NCI-H1092 treated with DMSO at 0.1 percent for 48 hours (cell line): ENCODE data around the gene ABTB2.
"Not testable (repeated sequence)": the region's sequence is repeated elsewhere in the genome, so short reads cannot be mapped to it uniquely, and the experiment has no call there.

Experiments used
- DNase-seq: peaks from one replicate; lab custom pipeline; 2025; lab: John Stamatoyannopoulos, UW

Gene ABTB2

DNA sequence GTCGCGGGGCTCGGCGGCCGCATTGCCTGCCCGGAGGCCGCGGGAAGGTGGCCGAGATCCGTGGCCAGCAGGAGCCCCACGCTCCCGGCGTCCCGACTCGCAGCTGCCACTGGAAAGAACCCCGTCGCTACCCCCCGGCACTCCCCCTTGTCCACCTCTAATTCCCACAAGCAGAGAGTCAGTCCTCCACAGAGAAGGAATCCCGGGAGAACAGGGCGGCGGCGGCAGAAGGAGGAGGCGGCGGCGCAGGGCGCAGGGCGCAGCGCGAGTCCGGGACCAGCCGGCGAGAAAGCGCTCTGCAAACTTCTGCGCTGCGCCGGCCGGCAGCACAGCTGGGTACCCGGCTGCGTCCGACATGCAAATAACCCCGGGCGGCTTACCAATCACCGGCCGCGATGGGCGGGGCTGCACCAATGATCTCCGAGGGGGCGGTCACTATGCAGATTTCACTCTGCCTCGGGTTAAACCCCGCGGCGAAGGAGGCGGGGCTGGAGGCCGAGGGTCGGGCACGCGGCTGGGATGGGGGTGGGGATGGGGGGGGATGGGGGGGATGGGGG lies at the start of gene ABTB2:
Gene ABTB2 (minus strand): TSS at position 310 of the 557 bp plus-strand sequence.
- peak; percentile 97 for DNase-seq

DNA sequence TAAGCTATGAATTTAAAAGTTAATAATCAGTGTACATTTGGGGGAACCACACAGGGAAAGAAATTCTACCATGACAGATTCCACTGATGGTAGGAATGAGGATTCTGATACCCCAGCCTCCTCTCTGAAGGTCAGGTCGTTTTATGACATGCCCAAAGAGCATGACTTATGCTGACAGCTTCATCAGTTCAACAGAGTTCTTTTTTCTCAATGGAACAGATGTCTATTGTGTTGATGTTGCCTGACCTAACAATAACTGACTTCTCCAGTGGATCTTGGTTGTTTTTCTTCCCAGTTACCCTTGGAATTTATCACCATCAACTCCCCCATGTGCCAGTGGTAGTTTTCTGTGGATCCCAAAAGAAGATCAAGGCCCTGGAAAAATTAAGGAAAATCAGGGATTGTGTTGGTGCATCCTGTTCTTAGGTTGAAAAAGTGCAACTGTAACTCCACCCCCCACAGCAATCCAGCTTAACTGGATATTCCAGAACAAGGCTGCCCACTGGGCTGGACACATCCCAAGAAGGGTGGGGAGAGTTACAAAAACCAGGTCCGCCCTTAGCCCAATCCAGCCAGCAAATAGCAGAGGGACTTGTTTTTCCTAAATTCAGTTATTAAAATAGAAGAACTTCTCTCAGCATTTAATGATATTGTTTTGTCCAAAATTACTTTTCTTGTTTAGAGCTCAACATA lies 49.5 kb upstream of the ABTB2 start:
- no peak for DNase-seq

DNA sequence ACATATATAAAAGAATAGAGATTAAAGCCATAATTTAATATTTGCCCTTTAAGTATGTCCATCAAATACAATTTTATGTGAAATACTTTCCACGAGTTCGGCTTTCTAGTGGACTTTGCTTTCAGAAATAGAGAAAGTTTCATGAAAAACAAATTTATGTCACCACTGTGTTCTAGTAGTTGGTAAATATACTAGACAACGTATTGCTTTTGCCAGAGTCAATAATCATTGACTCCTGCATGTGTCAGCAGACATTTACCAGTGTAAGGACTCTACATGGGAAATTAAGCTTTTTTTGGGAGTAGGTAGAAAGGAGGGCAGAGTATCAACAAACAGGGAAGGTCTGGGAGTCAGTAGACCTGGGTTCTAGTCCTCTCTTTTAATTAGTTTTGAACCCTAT lies 48.6 kb upstream of the ABTB2 start:
- no peak for DNase-seq

DNA sequence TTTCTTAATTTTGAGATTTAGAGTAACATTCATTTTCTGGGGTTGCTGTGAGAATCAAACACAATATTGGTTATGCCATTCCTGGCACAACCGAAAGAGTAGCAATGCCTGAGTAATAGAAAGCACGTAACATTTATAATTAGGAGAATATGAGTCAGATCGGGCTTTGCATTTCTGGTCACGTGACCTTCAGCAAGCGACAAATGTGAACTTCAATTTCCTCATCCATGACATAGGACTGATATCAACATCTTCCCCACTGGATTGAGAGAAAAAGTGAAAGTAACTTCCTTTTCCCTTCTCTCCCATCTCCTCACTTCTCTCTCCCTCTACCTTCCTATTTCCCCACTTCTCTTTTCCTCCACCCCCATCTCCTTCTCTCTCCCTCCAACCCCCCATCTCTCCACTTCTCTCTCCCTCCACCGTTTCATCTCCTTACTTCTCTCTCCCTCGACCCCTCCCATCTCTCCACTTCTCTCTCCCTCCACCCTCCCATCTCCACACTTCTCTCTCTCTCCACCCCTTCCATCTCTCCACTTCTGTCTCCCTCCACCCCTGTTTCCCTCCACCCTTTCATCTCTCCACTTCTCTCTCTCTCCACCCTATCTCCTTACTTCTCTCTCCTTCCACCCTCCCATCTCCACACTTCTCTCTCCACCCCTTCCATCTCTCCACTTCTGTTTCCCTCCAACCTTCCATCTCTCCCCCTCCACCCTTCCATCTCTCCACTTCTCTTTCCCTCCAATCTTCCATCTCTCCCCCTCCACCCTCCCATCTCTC lies 47.5 kb upstream of the ABTB2 start:
- no peak for DNase-seq

DNA sequence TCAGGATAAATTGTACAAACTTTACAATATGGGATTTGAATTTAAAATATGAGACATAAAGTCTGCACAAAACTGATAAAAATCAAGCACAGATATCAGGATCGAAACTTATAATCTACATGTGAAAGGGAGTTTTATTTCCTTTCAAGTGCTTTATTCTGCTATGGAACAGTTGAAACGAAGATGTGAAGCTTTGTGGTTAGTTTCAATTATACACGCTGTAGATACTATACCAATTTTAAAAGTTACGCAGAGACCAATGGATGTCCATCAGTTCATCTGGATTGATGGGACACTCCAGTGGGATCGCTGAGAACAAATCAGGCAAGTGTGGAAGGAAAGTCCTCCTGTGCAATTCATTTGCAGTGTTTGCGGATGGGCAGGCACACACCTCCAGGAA lies 46.5 kb upstream of the ABTB2 start:
- DNase-seq: no peak

DNA sequence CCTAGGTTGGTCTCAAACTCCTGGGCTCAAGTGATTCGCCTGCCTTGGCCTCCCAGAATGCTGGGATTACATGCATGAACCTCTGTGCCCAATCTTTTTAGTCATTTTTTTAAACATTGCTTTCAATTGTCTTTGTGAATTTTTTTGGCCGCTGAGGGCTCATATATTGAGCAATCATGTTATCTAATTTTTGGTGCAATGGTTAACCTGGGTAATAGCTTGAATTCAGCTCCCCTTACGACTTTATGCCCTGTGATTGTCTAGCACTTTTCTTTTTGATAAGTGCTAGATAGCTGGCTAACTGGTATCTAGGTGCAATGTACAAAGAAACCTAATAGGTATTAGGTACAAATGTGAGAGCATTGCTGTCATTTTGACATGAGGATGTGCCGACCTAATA lies 45.6 kb upstream of the ABTB2 start:
- no peak for DNase-seq

DNA sequence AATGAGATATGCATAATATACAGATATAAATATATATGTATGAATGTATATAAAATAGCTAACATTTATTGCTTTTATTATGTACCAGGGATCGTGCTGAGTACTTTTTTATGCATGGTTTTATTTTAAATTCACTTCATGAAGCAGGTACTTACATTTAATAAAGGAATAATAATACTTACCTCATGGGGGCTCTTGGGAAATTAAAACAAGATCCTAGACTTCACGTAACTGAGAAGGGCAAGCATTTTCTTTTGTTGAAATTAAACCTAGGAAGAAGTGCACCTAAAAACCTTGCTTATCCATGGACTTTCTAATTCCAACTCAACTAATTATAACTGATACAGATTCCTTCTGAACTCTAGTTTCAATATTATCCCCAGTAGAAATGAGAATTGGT lies 40.0 kb upstream of the ABTB2 start:
- DNase-seq: no peak

DNA sequence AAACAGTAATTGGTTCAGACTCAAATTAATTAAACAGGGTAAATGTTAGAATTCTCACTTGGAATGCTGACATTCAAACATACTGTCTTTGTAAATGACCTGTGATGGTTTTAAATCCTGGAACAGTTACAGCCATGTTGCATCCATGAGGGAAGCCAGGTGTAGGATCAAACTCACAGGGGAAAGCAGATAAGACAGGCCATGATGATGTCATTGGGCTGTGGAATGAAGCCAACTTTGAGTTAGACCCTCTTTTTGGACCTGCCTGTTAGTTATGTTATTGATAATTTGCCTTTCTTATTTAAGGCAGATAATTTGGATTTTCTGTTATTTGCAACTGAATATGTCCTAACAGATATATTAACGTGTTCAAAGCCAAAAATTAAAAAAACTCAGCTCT lies 39.3 kb upstream of the ABTB2 start:
- DNase-seq: no peak

DNA sequence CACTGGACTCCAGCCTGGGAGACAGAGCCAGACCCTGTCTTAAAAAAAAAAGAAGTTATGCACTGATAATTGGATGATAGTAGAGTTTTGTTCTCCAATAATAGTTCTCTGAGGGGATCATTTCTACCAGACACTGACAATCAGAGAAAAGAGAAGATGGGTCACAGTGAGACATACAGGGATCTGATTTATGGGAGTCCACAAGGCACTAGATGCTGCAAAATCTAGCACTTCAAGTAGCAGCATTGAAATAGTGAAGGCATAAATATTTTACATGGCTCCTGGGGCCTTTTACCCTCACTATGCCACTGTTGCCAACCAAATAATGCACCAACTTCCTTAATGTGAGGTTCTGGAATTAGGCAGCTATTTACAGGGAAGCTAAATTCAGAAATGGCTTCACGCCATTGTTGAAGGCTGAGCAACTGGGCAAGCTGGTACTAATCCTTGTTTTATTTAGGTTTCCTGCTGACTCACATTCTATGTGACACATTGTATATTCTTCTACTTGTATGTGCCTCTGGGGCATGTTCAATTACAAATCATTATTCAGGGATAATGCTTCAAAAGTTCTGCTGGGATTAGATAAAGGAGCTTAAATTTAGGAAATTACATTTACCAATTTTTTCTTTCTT lies 38.2 kb upstream of the ABTB2 start:
- DNase-seq: no peak

DNA sequence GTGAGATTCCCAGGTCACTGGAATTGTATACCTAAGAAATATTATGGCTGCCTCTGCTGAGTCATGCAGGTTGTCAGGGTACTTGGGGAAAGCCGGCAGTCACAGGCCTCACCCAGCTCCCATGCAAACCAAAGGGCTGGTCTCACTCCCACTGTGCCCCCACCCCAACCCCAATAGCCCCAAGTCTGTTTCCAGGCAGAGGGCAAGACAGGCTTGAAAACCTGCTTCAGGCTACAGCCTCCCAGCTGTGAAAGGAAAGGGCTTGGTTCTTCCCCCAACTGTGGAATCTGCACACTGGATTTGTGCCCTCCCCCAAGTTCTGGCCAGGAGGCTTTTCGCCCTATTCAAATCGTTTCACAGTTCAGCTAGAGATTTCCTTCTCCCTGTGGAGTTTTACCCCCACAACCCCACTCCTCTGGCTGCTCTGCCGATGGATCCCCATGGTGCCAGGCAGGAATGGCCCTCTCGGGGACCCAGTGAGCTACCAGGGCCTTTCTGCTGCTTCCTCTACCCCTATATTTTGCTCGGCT lies 37.0 kb upstream of the ABTB2 start:
- DNase-seq: no peak

DNA sequence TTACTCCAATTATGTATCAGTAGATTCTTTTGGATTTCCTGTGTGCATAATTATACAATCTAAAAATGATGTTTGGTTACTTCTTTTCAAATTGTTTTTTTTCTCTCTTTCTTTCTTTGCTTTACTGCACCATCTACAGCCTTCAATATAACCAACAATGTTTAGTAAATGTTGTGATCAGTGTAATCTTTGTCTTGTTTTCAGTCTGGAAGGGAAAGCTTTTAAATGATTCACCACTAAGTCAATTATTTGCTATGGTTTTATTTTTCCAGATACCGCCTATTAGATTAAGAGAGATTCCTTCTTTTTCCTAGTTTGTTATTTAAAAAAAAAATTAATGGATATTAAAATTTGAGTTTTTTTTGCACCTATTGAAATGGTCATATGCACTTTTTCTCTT lies 29.8 kb upstream of the ABTB2 start:
- DNase-seq: no peak

DNA sequence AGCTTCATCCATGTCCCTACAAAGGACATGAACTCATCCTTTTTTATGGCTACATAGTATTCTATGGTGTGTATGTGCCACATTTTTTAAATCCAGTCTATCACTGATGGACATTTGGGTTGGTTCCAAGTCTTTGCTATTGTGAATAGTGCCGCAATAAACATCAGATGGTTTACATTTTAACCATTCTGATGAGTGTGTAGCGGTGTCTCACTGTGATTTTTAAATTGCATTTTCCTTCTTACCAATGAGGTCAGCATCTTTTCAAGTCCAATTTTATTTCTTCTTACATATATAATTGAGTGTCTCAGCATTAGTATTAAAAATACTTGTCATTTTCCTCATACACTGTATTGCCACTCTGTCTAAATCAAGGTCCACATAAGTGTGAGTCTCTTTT lies 28.5 kb upstream of the ABTB2 start:
- not testable (repeated sequence) for DNase-seq

DNA sequence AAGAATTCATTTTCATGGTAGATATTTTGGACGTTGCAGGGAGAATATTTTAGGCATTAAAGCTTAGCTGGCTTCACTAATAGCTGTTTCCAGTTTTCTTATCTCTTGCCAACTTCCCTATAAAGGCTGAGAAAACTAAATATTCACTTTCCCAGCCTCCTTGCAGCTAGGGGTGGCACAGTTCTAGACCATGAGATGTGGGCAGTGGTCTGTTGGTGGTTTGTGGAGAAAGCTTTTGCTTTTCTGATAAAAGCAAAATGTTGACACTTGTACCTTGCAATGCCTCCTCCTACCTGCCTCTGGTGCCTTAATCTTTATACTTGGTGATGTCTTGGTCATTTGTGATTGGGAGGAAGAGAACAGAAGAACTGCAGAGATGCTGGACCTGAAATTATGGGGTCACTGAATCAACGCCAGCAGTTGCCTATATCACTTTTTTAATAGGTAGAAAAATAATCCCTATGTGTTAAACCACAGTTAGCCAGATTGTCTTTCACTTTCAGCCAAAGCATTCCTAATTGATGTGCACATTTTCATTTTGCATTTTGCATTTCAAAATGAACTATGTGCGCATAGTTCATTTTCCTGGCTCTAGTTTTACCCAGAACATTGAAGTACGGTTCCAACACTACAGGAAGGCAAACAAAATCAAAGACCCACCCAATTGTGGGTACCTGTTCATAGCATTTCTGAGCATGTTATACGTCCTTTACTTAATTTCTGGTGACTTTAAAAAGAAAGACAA lies 24.9 kb upstream of the ABTB2 start:
- no peak for DNase-seq

DNA sequence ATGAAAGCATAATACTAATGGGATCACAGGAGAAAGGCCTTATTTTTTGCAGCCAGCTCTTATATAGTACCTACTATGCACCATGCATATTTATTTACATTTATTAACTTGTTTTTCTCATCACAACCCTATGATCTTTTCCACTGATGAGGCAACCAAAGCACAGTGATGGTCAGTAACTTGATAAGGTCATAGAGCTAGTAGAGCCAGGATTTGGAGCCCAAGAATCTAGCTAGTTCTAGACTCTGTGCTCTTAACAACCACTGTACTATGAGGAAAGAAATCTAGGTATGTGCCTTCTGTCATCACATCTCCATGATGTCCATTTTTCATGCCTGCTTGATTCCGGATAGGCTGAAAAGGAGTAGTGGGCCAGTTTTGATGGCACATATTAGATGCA lies 24.0 kb upstream of the ABTB2 start:
- no peak for DNase-seq

DNA sequence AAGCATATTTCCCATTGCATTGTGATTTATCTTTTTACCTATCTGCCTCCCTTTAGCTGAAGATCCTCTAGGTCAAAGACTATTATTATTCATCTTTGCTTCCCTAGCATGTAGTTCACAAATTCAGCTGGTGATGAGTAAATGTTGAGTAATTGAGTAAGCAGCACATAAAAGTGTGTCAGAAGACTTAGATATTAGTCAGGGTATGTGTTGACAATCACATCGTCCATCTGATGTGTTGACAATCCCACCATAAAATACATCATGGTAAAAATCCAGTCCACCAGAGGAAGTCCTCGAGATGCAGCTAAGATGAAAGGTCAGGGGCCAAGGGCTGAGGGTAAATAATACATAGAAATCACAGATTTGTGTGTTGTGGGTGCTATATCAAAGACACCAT lies 22.9 kb upstream of the ABTB2 start:
- DNase-seq: no peak

DNA sequence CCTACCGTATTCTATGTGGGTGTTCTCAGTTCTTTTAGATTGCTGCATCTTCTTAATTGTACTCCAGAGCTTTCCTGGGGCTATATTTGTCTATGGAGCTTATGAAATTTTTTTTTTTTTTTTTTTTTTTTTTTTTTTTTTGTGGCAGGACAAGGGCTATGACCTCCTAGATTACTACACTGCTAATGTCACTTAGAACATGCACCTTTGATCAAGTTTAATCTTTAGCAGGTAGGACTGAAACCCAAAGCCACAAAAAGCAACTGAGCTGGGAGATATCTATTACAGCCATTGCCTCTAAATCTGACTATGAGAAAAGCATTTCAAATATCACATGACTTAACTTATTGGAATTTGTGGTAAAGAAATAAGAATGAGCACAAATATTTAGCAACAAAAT lies 21.7 kb upstream of the ABTB2 start:
- DNase-seq: no peak

DNA sequence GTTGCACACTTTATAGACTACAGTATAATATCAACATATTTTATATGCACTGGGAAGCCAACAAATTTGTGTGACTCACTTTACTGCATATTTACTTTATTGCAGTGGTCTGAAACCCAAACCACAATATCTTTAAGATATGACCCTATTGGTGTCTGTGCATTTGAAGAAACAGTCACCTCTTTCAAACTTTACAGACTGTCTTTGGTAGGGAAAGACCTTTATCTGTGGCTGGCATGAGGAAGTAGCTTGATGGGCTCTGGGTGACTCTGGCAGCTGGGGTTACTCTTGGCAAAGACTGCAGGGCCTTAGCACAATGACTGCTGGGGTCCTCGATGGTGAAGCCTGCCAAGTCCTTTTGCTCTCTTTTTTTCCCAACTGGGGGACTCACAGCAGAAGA lies 21.3 kb upstream of the ABTB2 start:
- DNase-seq: no peak

DNA sequence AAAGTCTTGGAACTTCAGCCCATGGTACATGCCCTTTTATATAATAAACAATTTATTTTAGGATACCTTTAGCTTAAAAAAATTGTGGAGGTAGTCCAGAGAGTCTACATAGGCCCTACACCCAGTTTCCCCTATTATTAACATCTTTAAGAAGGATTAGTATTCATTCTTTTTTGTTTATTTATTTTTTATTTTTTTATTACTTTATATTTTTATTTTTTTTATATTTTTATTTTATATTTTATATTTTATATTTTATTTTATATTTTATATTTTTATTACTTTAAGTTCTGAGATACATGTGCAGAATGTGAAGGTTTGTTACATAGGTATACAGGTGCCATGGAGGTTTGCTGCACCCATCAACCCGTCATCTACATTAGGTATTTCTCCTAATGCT lies 15.9 kb upstream of the ABTB2 start:
- no peak for DNase-seq

DNA sequence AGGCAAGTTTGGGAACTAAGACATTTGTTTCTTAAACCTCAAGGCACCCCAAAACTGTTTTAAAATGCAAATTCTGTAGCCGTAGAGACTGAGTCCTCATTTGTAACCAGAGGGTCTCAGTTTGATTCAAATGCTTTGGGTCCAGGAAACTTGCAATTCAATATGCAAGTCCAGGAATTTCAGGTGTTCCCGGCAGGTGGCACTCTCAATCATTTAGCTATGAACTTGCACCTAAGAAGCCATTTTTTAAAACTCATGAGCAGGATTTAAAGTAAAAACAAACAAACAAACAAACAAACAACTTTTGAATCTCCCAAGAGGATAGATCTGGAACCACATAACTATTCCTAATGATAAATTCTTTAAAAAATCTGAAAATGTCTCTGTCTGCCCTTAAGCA lies 8.7 kb upstream of the ABTB2 start:
- DNase-seq: peak; percentile 29

DNA sequence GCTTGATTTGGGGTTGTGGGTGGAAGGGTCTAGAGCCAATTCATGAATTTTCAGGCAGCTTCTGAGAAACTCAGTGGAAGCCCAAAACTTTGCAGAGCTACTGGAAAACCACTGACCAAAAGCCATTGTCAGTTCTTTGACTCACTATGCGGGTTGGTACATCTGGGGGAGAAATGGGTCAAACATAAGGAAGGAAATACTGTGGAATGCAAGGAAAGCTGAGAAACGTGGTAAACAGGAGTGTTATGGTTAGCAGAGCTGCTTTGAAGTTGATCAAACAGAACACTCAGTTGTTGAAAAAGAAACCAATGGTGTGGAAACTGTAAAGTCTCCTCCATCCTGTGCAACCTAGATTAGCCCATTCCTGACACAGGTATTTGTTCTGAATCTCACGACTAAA lies 6.3 kb upstream of the ABTB2 start:
- DNase-seq: no peak

DNA sequence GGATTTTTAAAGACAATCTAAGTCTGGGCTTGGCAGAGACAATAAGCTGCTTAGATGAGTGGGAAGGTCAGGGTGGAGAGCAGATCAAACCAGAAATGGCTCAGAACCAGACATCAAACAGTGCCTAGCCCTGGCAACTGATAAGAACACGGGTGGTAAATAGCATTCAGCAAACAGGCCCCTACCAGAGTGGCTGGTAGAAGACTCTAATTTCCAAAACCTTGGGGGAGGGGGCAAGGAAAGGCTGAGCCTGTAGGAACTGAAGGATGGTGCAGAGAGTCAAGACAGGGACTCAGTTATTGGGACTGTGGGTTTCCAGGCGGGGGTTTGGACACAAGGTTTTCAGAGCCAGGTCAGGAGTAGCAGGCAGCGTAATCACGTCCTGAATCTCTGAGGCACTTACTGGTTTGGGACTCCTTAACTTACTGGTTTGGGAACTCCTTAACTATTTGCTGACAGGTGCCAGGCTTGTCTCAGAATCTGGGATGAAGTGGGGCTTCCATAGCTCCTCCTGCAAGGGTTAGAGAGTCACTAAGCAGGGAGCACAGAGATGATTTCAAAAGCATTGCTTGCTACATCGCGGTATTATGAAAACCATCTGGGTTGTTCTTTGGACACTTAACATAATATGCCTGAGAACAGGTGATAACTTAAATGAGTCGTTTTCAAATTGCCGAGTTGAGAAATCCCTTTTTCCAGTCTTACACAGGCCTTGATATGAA lies 5.7 kb upstream of the ABTB2 start:
- no peak for DNase-seq
